ENCODE data around the gene CLIC3.
A peak's percentile ranks its signal among the peaks of the same experiment; 100 is the strongest.

CLIC3 gene

GRCh38 chr9:136982232-136983051 is 13.9 kb downstream of the CLIC3 start, which contains the start of gene LCNL1:
LCNL1 (plus strand) TSS chr9:136982993; CDS start chr9:136983587, 594 bp downstream.
- DNase-seq (ENCODE audit: low read depth in 1 of 2, low spot score in 1 of 2), result no peak

- no peak for DNase-seq (ENCODE audit: low read depth in 1 of 2, low spot score in 1 of 2)
These were observed 14.7 kb downstream of the CLIC3 start for GRCh38 chr9:136981588-136982231.

- no peak for DNase-seq (ENCODE audit: low read depth in 1 of 2, low spot score in 1 of 2)
These were observed 15.5 kb downstream of the CLIC3 start for GRCh38 chr9:136980669-136981478.

- no peak for DNase-seq (ENCODE audit: low read depth in 1 of 2, low spot score in 1 of 2)
These were observed 16.4 kb downstream of the CLIC3 start for GRCh38 chr9:136979769-136980587.

- no peak for DNase-seq (ENCODE audit: low read depth in 1 of 2, low spot score in 1 of 2)
These were observed 17.4 kb downstream of the CLIC3 start for GRCh38 chr9:136978865-136979544.

GRCh38 chr9:136978073-136978864 is 18.1 kb downstream of the CLIC3 start:
- peak; percentile 38 to 46 for DNase-seq (ENCODE audit: low read depth in 1 of 2, low spot score in 1 of 2)

GRCh38 chr9:136977649-136978072 is 18.7 kb downstream of the CLIC3 start:
- no peak for DNase-seq (ENCODE audit: low read depth in 1 of 2, low spot score in 1 of 2)

- no peak for DNase-seq (ENCODE audit: low read depth in 1 of 2, low spot score in 1 of 2)
These were observed 19.1 kb downstream of the CLIC3 start, which contains the start of gene PTGDS for GRCh38 chr9:136977223-136977622. PTGDS (plus strand) TSS chr9:136977504; CDS start chr9:136977579, 75 bp downstream.

GRCh38 chr9:136975644-136976043 is 20.7 kb downstream of the CLIC3 start:
- no peak for DNase-seq (ENCODE audit: low read depth in 1 of 2, low spot score in 1 of 2)

- no peak for DNase-seq (ENCODE audit: low read depth in 1 of 2, low spot score in 1 of 2)
These were observed 21.4 kb downstream of the CLIC3 start for GRCh38 chr9:136974817-136975535.

- DNase-seq (ENCODE audit: low read depth in 1 of 2, low spot score in 1 of 2), result no peak
These were observed 22.4 kb downstream of the CLIC3 start for GRCh38 chr9:136973618-136974617.

- no peak for DNase-seq (ENCODE audit: low read depth in 1 of 2, low spot score in 1 of 2)
These were observed 23.6 kb downstream of the CLIC3 start for GRCh38 chr9:136972743-136973142.

- no peak for DNase-seq (ENCODE audit: low read depth in 1 of 2, low spot score in 1 of 2)
These were observed 24.0 kb downstream of the CLIC3 start for GRCh38 chr9:136972335-136972734.

GRCh38 chr9:136971746-136972145 is 24.6 kb downstream of the CLIC3 start:
- no peak for DNase-seq (ENCODE audit: low read depth in 1 of 2, low spot score in 1 of 2)

GRCh38 chr9:136970361-136970760 is 26.0 kb downstream of the CLIC3 start:
- DNase-seq (ENCODE audit: low read depth in 1 of 2, low spot score in 1 of 2), result no peak

GRCh38 chr9:136969774-136970173 is 26.6 kb downstream of the CLIC3 start:
- DNase-seq (ENCODE audit: low read depth in 1 of 2, low spot score in 1 of 2), result no peak

GRCh38 chr9:136969150-136969549 is 27.2 kb downstream of the CLIC3 start:
- DNase-seq (ENCODE audit: low read depth in 1 of 2, low spot score in 1 of 2), result no peak
